K562 (cell line): ENCODE measurements around the gene DAPK3. TPM values are rescaled to one million over a fixed set of nuclear protein-coding genes. Genes with fewer than 3 reads are reported as not detected.
A peak's percentile ranks its signal among the peaks of the same experiment; 100 is the strongest.

ENCODE experiments used
- BRCA1 ChIP-seq, 2 experiments: fragments of 450-650 bp in 1 of 2; sonication (generic) in 1 of 2; formaldehyde crosslinking in 1 of 2; IDR thresholded peaks; 2 replicates each; pipeline versions ENCODE4 v1.5.0 to v1.6.1; 2017 to 2020; ENCODE audit warnings: mild to moderate bottlenecking in 1 of 2, missing genetic modification reagents in 1 of 2
- CTCF ChIP-seq, 3 experiments: IDR thresholded peaks in 2 of 3; conservative IDR thresholded peaks in 1 of 3; 2 replicates each; pipeline ENCODE4 v1.5.1; 2011 to 2012; ENCODE audit warnings: low read length in 3 of 3, mild to moderate bottlenecking in 3 of 3, control low read depth in 2 of 3, improper control_type of control experiment in 1 of 3, inconsistent platforms in 1 of 3, low read depth in 1 of 3, mixed read lengths in 1 of 3, moderate library complexity in 1 of 3; ENCODE audit not compliant: insufficient read depth in 2 of 3
- ESRRA ChIP-seq: fragments of 450-650 bp; IDR thresholded peaks from 2 replicates; pipeline ENCODE4 v1.6.1; 2014; ENCODE audit warnings: low read depth, mild to moderate bottlenecking, moderate library complexity, borderline replicate concordance
- GTF3C2 ChIP-seq: IDR thresholded peaks from 3 replicates; pipeline ENCODE4 v1.6.1; 2011; ENCODE audit warnings: borderline replicate concordance, mild to moderate bottlenecking, moderate library complexity; ENCODE audit not compliant: insufficient read length; ENCODE audit errors: extremely low read depth
- MCM3 ChIP-seq: fragments of 450-650 bp; IDR thresholded peaks from 2 replicates; pipeline ENCODE4 v1.6.1; 2016
- MECOM ChIP-seq: fragments of 250-450 bp; sonication (Bioruptor Pico); IDR thresholded peaks from 2 replicates; pipeline ENCODE4 v1.8.0; 2022; ENCODE audit warnings: inconsistent platforms
- POLR2B ChIP-seq: fragments of 450-650 bp; IDR thresholded peaks from 2 replicates; pipeline ENCODE4 v1.6.1; 2018; ENCODE audit warnings: low read depth; ENCODE audit not compliant: partially characterized antibody
- SAP30 ChIP-seq: fragments of 200-600 bp; sonication (generic); IDR thresholded peaks from 2 replicates; pipeline ENCODE4 v1.6.1; 2012; ENCODE audit warnings: borderline replicate concordance, low read depth, mild to moderate bottlenecking, moderate library complexity, low read length, control low read depth, inconsistent platforms; ENCODE audit not compliant: insufficient read depth, poor library complexity, severe bottlenecking
- polyA plus RNA-seq, 8 experiments: library from polyadenylated mRNA; depleted of rRNA in 4 of 8; stranded (reverse) in 5 of 8; unstranded in 3 of 8; fragments of >200 nt; fragmentation: Nextera tagmentation in 2 of 8; fragmentation: Illumina TruSeq in 1 of 8; extraction: Ambion mirVana in 2 of 8; extraction: Trizol in 1 of 8; gene quantifications; 2 replicates each; pipeline versions ENCODE4 v1.2.1 to v1.2.3, GENCODE V29; 2011 to 2014; ENCODE audit warnings: inconsistent platforms in 1 of 8, missing spikeins in 1 of 8
- total RNA-seq, 7 experiments: library from RNA; depleted of rRNA in 6 of 7; stranded (reverse); fragments of >200 nt in 6 of 7; fragmentation: Illumina TruSeq in 2 of 7; extraction: Trizol in 2 of 7; gene quantifications; 2 replicates each; pipeline versions ENCODE4 v1.2.1 to v1.2.3, GENCODE V29; 2011 to 2021; ENCODE audit warnings: low replicate concordance in 1 of 7

DAPK3 gene
- total and polyA plus RNA-seq, 9 of the 15 experiments (the other 6 are each of a cell fraction or from before 2014, with no cell fraction given), result 0.14 to 63.4 (median 25.0) TPM

GRCh38 chr19:3958836-3959765 is 11.8 kb downstream of the DAPK3 start (continued):
- TF ChIP-seq CTCF (IDR thresholded peaks at IDR 0.05 in 2 of 3, conservative IDR thresholded peaks at IDR 0.05 in 1 of 3; ENCODE audit: insufficient read depth in 2 of 3, low read depth in 1 of 3, low read length in 3 of 3) (no peak), GTF3C2 (no peak), MECOM (no peak), MCM3 (no peak), BRCA1 (IDR thresholded peaks at IDR 0.05) (no peak), BRCA1 (CRISPR knock-in tag; IDR thresholded peaks at IDR 0.05) (no peak), ESRRA (no peak), SAP30 (no peak), POLR2B (peak; percentile 18)
